ENCODE data around the gene CACNA1C. TPM values are rescaled to one million over a fixed set of nuclear protein-coding genes. Genes with fewer than 3 reads are reported as not detected.

The CACNA1C gene
- total RNA-seq, 4 donors from 2014 or later, result 0.38 to 2.4 (median 1.4) TPM

GRCh38 chr12:2154050-2154449 lies 101.3 kb downstream of the CACNA1C start:
- no peak for DNase-seq (ENCODE audit: low spot score in 2 of 2)
- TF ChIP-seq POLR2A (IDR thresholded peaks at IDR 0.05), result no peak
- TF ChIP-seq, protein P1, sequence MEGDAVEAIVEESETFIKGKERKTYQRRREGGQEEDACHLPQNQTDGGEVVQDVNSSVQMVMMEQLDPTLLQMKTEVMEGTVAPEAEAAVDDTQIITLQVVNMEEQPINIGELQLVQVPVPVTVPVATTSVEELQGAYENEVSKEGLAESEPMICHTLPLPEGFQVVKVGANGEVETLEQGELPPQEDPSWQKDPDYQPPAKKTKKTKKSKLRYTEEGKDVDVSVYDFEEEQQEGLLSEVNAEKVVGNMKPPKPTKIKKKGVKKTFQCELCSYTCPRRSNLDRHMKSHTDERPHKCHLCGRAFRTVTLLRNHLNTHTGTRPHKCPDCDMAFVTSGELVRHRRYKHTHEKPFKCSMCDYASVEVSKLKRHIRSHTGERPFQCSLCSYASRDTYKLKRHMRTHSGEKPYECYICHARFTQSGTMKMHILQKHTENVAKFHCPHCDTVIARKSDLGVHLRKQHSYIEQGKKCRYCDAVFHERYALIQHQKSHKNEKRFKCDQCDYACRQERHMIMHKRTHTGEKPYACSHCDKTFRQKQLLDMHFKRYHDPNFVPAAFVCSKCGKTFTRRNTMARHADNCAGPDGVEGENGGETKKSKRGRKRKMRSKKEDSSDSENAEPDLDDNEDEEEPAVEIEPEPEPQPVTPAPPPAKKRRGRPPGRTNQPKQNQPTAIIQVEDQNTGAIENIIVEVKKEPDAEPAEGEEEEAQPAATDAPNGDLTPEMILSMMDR (IDR thresholded peaks at IDR 0.05), result no peak
- intact Hi-C loops (cut with DNase I; ENCODE audit: low total_unique reads), result no loop called here
- WGBS, 2 donors, result 57 to 60% methylated on average over 9 of the region's 9 CpGs
- no peak overlapping the region for H3K4me3 ChIP-seq (ENCODE audit: low read depth, poor library complexity, severe bottlenecking)

- H3K4me3 ChIP-seq (ENCODE audit: low read depth, poor library complexity, severe bottlenecking), result no peak overlapping the region
- no peak for DNase-seq (ENCODE audit: low spot score in 2 of 2)
- TF ChIP-seq, protein P1 (IDR thresholded peaks at IDR 0.05), result no peak
- TF ChIP-seq POLR2A (IDR thresholded peaks at IDR 0.05), result no peak
- 88 to 91% methylated on average over 6 of the region's 6 CpGs for WGBS, 2 donors
- intact Hi-C loops (cut with DNase I; ENCODE audit: low total_unique reads), result no loop called here
Measured at GRCh38 chr12:2154521-2154920, 101.7 kb downstream of the CACNA1C start.

- intact Hi-C loops (cut with DNase I; ENCODE audit: low total_unique reads), result no loop called here
- WGBS, 2 donors, result 76 to 80% methylated on average over 5 of the region's 5 CpGs
Measured at GRCh38 chr12:2156333-2156732, 103.5 kb downstream of the CACNA1C start.

DNA sequence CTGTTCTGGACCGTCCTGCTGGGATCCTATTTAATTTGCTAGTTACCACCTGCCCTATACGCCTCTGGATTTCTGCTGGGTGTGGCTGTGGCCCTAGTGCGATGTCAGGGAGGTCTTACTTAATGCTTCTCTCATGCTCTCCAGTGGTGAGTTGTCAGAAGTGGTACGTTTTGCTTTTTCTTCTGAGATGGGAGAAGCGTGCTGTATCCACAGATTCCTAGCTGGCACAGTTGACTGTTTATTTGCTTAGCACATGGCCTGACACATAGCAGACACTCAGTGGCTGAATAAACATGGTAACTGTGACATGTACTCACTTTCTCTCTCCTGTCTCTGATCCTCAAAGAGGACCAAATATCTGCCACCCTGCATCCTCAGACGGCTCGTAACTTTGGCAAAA lies 107.3 kb downstream of the CACNA1C start:
- 72 to 80% methylated on average over 7 of the region's 7 CpGs for WGBS, 2 donors
- peak in 1 of 2 donors; percentile 30 for DNase-seq (ENCODE audit: low spot score in 2 of 2)
- no peak overlapping the region for H3K4me3 ChIP-seq (ENCODE audit: low read depth, poor library complexity, severe bottlenecking)
- TF ChIP-seq, protein P1 (IDR thresholded peaks at IDR 0.05), result no peak
- no peak for TF ChIP-seq POLR2A (IDR thresholded peaks at IDR 0.05)
- intact Hi-C loops (cut with DNase I; ENCODE audit: low total_unique reads), result no loop called here

More at GRCh38 chr12:2156333-2156732, 103.5 kb downstream of the CACNA1C start:
- no peak for TF ChIP-seq POLR2A (IDR thresholded peaks at IDR 0.05)
- TF ChIP-seq, protein P1 (IDR thresholded peaks at IDR 0.05), result no peak
- H3K4me3 ChIP-seq (ENCODE audit: low read depth, poor library complexity, severe bottlenecking), result no peak overlapping the region
- no peak for DNase-seq (ENCODE audit: low spot score in 2 of 2)

GRCh38 chr12:2161473-2161872 lies 108.7 kb downstream of the CACNA1C start:
- no peak overlapping the region for H3K4me3 ChIP-seq (ENCODE audit: low read depth, poor library complexity, severe bottlenecking)
- TF ChIP-seq, protein P1 (IDR thresholded peaks at IDR 0.05), result no peak
- TF ChIP-seq POLR2A (IDR thresholded peaks at IDR 0.05), result no peak
- intact Hi-C loops (cut with DNase I; ENCODE audit: low total_unique reads), result no loop called here
- WGBS, 2 donors, result 39 to 41% methylated on average over 10 of the region's 10 CpGs
- peak in 1 of 2 donors; percentile 70 for DNase-seq (ENCODE audit: low spot score in 2 of 2)
